COLO668 (cell line): ENCODE data around the gene COMTD1.

Experiments used
- DNase-seq: peaks from one replicate; lab custom pipeline; 2025; ENCODE audit not compliant: unreplicated experiment; lab: John Stamatoyannopoulos, UW

The COMTD1 gene

DNA sequence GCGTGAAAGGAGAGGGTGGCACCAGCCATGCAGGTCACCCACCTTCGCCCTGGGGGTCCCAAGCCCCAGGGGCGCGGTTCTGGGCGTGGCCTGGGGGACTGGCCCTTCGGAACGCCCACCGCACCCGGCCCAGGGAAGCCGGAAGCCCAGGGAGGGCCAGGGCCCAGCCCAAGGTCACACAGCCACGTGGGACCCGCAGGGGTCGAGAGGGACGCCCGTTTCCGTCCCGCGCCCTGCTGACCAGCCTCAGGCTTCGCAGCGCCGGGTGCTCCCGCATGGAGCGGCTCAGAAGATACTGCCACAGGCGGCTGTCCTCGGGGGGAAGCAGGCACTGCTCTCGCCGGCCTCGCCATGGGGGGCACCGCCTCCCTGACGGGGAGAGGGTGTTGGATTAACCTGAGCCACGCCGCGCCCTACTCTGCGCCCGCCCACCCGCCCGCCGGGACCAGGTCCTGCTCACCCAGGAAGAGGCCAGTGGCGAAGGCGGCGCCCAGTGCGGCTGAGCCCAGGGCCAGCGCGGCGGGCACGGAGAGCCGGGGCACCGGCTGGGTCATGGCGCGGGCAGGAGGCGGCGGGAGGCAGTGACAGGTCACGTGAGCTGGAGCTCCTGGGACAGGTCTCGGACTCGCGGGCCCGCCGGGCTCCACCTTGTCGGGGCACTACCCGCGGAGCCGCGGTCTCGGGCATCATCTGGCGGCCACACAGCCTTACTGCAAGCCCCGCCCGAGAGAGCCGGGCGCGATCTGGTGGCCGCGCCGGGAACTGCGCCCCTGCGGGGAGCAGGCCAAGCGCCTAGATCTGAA is at the start of gene COMTD1:
TSS of gene COMTD1 (minus strand) at position 583 of the 803 bp plus-strand sequence. CDS start at position 554, 29 bp downstream.
- DNase-seq: peak; percentile 94

DNA sequence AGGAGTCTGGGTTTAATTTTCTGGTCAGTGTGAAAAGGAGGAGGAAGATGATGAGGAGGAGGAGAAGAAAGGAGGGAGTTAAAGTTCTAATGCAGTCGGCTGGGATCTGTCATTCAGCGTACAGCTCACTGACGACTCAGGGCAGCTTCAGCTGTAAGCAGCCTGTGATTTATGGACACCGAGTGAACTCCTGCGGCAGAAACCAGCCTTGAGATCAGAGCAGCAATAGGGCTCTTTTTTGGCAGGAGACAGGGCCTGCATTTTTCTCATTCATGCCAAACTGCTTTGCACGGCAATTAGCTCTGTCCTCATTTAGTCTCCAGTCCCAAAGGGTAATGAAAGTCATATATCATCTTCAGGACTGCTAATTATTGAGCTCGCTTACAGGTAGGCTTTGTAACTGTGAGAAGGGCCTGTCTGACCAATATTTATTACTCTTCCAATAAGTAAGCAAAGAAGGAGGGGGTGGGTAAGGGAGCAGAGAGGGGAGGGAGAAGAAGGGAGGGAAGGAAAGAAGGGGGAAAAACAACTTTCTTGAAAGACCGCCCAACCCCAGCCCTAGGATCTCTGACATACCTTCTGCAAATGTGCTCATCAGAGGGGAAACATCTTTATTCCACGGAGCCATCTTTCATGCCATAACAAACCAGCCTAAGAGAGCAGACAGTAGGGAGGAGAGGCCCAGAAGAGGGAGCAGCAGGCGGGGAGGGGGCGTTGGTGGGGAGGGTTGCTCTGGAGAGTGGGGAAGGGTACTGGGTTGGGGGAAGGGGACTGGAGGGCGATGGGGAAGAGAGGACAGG is 48.1 kb upstream of the COMTD1 start:
- no peak for DNase-seq

DNA sequence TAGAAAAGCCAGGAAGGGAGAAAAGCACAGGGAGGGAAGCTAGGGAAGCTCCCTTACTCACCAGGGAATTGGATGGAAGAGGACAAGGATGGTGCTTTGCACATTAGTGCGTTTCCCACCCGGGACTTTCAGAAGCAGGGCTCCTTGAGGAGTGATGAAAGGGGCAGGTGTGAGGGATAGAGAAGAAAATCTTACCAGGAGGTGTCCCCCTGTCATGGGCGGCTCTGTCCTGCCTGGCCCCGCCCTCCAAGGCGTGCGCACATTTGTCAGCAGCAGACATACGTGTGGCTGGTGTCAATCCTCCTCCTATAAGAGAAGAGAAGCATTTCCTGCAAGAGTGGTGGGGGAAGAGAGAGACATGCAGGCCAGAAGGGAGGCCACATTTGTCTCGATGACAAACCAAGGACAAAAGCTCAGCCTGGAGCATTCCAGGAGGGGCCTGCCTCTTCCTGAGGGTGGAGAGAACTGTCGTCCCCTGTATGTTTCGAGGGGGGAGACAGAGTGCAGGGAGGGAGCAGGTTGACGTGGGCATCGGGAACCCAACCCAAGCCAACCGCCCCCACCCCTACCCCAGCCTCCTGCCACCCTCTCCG is 47.4 kb upstream of the COMTD1 start:
- DNase-seq: no peak

DNA sequence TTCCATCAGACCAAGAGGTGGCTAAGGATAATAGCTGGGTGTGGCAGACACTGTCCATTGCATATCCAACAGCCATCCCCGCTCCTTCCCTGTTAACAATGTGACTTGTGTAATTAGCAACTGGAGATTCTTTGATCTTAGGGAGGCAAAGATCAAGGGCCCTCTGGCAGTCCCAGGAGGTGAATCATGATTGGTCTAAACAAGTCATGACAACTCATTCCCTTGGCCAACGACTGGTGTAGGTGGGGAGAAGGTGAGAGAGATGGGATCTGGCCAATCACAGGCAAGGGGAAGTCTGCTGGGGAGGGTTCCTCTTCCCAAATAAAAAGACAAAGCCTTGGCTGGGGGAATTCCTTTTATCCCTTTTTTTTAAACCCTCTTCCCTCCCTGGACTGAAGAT is 46.2 kb upstream of the COMTD1 start:
- no peak for DNase-seq

DNA sequence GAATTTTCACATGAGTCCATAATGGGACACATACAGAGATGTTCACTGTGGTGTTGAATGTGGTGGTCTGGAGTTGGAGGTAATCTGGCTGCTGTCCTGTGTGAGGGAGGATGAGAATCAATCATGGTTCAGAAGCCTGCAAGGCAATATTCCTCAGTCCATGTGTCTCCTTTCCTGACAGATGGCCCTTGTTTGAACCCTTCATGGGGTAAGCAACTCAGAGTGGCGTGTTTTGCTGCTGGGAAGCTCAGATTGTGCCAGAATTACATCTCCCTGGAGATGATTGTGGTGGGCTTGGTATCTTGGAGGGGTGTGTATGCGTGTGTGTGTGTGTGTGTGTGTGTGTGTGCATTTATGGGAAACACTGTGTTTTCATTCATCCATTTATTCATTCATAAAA is 44.5 kb upstream of the COMTD1 start:
- no peak for DNase-seq

DNA sequence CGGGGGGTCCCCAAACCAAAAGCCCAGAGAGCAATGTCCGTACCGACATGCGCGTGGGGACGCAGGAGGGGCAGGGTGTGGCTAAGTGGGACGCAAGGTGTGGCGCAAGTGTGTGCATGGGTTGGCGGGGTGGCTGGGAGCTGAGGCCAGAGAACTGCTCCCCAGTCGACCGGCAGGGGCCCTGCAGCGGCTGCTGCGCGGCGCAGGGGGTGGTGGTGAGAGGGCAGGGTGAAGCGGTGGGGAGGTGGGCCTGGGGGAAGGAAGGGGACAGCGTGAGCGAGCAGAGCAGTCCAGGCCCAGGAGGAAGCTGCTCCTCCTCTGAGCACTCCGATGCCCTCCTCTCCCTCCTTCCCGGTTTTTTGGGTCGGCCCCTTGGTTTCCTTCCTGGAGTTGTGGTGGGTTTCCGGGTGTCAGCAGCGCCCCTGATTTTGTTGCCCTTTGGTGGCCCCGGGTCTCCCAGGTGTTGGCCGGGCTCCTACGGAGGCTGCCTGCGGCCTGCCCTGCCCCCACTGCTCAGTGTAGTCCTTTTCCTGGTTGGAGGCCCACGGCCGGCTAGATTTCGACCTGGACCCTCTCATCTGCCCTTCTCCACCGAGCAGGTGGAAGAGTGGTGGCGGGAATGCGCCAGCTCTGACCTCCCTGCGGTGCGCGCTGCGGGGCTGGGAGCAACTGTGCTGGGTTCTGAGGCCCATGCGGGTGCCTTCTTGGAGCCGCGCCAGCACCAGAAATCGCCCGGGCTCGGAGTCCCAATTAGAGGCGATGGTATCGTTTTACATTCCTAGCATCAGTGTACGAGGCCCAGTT is 40.5 kb upstream of the COMTD1 start:
- peak; percentile 18 for DNase-seq

DNA sequence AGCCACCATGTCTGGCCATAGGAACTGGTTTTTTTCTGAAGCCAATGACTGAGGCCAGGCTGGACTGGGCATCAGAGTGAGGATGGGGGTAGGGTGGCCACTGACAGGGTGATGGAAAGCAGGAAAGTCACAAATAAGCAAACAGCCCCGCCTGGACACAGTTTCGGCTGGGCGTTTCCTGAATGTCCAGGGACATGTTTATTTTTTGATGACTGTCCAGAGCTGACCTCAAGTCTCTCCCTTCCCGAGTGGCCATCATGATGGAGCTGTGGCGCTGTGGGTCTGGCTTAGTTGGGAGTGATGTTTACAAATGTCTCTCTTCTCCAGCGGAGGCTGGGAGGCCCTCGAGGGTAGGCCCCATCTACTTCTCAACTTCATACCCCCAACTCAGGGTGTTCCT is 37.1 kb upstream of the COMTD1 start:
- DNase-seq: no peak

DNA sequence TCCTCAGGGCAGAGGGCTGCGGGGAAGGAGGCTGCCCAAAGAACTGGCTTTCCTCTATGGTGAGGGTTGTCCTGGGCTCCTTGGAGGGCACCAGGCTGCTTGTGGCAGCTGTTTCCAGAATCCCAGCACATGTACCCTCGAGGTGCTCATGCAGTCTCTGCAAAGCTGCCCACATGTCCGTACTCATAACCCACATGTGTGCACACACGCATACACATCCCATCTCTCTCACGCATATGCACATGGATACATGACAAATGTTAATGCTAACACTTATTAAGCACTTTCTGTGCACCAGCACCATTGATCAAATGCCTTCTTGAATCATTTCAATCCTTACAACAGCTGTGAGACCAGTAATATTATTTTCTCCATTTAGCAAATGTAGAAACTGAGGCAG is 36.3 kb upstream of the COMTD1 start:
- DNase-seq: no peak

DNA sequence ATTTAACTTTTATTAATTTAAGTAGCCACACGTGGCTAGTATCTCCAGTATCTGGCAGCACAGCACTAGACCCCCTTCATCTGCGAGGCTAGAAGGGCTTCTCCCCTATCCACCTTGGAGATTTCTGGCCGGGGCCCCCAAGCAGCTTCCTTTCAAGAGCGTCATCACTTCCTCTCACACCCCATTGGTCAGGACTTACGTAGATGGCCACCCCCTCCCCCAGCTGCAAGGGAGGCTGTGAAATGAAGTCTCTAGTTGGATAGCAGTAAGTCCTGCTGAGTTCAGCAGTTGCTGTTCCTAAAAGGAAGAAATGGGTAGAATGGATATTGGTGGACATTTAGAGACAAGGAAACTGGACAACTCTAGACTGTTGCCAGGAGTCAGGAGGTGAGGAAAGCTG is 33.8 kb upstream of the COMTD1 start:
- DNase-seq: no peak

DNA sequence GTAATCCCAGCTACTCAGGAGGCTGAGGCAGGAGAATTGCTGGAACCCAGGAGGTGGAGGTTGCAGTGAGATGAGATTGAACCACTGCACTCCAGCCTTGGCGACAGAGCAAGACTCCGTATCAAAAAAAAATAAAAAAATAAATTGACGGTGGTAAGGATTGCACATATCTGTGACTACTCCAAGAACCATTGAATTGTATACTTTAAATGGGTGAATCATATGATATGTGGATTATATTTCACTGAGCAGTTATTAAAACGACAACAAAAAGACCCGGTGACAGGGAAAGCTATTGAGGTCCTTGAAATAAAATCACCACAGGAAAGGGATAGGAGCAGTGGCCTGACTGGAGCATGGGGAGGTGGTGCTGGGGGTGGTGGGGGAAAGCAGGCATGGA is 31.2 kb upstream of the COMTD1 start:
- no peak for DNase-seq

DNA sequence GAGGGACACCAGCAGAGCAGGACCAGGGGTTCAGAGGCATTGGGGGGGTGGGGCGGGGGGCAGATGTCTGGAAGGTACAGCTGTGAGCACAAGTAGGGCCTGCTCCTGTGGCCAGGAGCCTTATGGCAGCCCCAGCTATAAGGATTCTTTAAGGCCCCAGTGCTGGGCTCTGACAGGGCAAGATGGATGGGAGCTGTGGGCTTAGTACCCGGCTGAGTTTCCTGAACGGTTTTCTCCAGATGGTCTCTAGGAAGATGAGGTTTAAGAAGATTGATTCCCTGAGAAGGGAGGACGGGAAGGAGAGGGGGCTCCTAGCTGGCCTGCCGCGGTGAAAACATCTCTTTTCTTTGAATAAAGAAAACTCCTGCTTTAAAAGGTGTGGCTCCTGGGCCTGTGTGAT is 30.1 kb upstream of the COMTD1 start:
- DNase-seq: no peak

DNA sequence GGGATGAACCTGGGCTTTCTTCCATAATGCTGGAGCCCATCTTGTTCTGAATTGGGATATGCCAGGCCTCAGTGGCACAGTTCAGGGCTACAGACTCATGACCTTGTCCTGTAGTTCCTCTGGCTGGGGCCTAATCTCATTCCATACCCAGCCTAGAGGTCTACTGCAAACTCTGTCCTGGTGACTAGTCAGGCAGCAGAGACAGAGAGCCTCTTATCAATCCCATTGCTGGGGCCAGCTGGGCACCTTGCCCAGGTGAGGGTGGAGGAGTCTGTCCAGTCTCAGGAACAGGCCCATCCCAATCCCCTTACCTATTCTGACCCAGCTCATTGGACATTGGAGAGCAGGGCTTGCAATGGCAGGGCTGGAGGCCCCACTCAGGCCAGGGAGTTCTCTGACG is 28.0 kb upstream of the COMTD1 start:
- no peak for DNase-seq

DNA sequence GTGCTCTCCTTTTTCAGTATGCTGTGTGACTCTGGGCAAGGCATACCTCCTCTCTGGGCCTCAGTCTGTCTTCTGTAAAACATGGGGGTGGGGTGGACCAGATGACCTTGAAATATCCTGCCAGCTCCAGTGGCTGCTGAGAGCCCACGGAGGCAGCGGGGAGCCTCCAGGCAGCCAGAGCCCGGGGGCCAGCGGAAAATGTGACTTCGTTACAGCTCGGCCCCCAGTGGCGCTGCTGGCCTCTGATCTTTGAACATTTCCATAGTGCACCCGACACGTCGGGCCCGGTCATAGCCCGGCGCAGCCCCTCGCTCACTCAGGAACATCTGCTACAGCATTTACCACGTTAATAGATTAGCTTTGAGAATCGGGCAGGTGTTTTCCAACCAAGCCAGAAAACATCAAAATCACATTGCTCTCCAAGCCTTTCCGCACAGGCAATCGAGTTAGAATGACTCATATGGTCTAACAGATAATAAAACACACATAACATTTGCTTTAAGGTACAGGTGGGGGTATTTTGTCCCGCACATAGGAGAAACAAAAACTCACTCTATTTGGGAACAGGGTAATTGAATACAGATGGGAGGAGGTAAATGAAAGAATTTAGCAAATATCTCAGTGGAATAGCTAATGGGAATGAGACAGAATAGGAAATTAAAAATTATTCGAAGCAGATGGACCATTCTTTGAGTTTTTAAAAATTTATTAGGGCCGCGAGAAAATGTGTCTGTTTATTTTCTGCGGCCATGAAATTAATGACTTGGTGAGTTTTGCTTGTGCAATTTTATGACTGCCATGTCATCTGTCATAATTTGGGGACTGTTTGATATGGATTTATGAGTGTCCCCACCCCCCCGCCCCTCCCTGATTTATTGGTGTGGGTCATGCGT is 26.3 kb upstream of the COMTD1 start:
- peak; percentile 75 for DNase-seq

DNA sequence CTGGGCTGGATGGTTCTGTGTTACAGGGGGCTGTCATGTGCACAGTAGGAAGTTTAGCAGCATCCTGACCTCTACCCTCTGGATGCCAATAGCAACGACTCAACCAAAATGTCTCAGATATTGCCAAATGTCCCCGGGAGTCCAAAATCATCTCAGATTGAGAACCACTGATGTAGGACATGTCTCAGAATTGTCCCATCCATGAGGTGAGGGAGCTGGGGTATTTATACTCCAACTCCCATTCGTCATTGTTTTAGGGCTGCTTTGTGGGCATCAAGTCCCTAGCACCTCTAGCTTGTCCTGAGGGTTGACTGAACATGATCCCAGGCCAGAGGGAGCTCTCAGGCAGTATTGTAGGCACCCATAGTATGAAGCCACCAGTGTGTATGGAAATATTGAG is 25.2 kb upstream of the COMTD1 start:
- DNase-seq: no peak

DNA sequence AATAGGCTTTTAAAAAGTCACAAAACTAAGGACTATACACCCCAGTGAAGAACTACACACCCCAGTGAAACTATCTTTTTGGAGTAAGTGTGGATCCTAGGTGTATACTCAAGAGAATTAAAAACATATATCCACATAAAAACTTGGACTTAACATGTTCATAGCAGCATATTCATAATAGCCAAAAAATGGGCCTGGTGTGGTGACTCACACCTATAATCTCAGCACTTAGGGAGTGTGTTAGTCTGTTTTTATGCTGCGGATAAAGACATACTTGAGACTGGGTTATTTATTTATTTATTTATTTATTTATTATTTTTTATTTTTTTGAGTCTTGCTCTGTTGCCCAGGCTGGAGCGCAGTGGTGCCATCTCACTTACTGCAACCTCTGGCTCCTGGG is 19.0 kb upstream of the COMTD1 start:
- no peak for DNase-seq

DNA sequence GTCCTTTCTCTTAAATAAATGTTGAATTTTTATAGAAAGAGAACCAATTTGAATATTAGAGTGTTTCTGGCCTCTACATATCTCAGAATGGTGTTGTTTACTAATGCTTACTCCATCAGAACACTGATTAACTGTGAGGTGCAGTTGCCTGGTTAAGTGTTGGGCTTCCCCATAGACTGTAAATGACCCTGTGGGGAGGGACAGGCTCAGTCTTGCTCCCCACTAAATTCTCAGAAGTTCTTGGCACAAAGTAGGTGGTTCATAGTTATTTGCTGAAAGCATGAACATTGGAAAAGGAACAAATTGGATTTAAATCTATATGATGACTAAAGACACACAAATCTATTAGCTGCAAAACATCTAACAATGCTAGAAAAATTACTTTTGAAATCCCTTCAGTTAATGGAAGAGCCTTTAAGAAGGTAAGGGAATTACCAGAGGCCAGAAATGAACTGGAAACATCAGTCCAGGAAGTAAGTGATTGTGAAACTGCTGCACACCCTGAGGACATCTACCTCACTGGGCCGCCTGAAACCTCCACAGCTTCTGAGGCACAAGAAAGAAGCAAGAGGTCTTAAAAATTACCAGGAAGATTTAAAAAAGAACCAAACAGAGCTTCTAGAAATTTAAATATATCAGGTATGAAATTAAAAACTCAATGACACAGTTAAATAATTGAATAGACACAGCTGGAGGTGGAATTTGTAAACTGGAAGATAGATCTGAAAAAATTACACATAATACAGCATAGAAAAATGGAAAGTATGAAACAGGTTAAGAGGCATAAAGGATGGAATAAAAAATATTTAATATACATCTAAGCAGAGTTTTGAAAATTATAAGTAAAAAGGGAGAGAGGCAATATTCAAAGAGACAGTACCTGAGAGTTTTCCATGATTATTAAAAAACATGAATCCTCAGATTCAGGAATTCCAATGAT is 17.8 kb upstream of the COMTD1 start:
- DNase-seq: no peak

DNA sequence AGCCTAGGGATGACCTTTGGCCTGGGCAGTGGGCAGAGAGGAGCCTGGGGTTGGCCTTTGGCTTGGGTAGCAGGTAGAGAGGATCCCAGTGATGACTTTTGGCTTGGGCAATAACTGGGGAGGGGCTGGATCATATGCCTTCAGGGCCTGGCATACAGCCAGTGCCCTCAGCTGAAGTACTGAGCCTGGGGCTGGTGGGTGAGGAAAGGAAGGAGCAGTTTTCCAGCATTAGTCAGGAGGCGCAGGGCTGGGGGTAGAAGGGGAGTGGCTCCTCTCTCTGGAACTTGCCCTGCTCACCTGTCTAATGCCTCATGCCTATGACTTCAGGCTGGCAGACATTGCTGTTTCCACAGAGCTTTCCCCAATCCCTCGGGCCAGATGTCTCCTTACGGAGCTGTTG is 15.2 kb upstream of the COMTD1 start:
- peak; percentile 28 for DNase-seq

DNA sequence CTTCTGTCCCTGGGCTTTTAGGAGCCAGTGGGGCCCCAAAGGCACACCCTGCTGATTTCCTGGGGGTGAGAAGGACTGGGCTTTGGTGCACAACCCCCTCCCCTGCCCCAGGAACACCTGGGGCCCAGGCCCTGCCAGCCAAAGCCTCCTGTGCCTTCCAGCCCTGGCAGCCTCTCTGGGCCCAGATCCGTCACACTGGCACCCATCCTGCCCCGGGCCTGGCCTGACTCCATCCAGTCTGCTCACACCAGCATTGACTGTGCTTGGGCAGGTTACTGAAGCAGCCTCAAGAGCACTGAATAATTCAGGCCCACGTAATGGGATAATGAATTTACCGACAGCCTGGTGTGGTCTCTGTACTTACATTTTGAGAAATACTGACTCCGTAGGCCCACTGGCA is 12.0 kb upstream of the COMTD1 start:
- no peak for DNase-seq

DNA sequence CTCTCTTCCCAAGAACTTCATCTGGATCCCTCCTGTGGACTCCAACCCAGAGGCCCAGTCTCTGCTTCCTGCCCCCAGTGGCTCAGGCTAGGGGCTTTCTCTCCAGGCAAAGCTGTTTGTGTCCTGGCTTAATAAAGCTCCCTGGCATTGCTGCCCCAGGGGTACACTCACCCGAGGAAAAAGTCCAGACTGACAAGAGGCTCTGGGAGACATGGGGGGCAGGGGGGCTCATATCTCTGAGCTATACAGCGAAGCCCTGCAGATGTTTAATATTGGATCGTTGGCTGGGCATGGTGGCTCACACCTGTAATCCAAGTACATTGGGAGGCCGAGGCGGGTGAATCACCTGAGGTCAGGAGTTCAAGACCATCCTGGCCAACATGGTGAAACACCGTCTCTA is 10.7 kb upstream of the COMTD1 start:
- no peak for DNase-seq
